ENCODE data around the gene AIFM1. TPM values are rescaled to one million over a fixed set of nuclear protein-coding genes. Genes with fewer than 3 reads are reported as not detected.
"Not testable (repeated sequence)": the region's sequence is repeated elsewhere in the genome, so short reads cannot be mapped to it uniquely, and the experiment has no call there.

AIFM1 gene
- total RNA-seq, 2 donors from 2014 or later, result 85.2 to 89.0 TPM

DNA sequence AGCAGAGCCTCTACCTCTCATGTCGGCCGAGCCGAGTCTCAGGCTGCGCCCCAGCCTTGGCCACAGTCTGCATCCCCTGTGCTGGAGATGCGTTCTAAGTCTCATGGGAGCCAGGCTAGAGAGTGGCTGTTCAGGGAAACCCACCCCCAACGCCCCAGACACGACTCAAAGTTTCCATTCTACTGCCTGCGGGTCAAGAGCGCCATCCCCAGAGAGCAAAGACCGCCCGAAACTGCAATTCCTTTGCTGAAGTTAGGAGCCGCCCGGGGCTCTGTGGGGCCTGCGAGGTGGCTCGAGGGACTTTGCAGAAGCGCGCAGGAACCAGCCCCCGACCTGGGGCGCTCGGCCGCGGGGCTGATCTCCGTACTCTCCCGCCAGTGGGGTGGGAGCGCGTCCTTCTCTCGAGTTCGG lies 45.3 kb downstream of the AIFM1 start:
- Histone ChIP-seq H3K9me3 (no peaks in the 10 kb centered on the region), H3K27me3 (no peaks in the 10 kb centered on the region), H3K4me1 (no peaks in the 10 kb centered on the region), H3K27ac (no peak overlapping the region), H3K9ac (ENCODE audit: low read depth in 2 of 2, low read length in 2 of 2) (no peak overlapping the region), H3K36me3 (no peaks in the 10 kb centered on the region), H3K4me3 (peak overlapping the region; percentile 11)
- TF ChIP-seq, protein P1, sequence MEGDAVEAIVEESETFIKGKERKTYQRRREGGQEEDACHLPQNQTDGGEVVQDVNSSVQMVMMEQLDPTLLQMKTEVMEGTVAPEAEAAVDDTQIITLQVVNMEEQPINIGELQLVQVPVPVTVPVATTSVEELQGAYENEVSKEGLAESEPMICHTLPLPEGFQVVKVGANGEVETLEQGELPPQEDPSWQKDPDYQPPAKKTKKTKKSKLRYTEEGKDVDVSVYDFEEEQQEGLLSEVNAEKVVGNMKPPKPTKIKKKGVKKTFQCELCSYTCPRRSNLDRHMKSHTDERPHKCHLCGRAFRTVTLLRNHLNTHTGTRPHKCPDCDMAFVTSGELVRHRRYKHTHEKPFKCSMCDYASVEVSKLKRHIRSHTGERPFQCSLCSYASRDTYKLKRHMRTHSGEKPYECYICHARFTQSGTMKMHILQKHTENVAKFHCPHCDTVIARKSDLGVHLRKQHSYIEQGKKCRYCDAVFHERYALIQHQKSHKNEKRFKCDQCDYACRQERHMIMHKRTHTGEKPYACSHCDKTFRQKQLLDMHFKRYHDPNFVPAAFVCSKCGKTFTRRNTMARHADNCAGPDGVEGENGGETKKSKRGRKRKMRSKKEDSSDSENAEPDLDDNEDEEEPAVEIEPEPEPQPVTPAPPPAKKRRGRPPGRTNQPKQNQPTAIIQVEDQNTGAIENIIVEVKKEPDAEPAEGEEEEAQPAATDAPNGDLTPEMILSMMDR (IDR thresholded peaks at IDR 0.05), result no peak
- intact Hi-C loops (cut with DNase I), result no loop called here
- no peak for DNase-seq

DNA sequence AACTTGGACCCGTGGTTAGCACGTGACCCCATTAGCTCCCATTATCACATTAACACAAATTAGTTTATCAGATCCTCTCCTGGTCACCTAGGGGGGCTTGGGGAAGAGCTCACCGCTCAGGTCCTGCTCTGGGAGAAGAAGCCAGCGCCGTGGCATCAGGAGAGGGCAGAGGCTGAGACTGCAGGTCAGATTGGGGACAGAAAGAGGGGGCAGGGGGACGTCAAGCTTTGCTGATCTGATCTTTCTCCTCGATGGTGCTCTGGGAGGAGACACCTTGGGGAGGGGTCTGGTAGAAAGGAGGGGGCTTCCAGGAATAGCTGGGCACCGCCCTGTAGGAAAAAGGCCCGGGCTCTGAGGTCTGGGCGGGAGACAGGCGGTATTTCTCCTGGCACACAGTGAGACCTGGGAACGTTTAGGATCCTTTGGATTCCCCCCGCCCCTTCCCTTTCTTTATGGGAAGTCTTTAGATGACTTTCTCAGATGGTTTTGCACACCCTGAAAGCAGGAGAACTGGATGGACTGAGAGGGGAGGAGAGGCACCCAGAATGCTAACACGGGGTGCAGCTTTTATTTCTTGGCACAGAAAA lies 46.2 kb downstream of the AIFM1 start:
- Histone ChIP-seq H3K36me3 (no peaks in the 10 kb centered on the region), H3K9me3 (no peaks in the 10 kb centered on the region), H3K27me3 (no peaks in the 10 kb centered on the region), H3K27ac (no peak overlapping the region), H3K4me3 (no peak overlapping the region), H3K9ac (ENCODE audit: low read depth in 2 of 2, low read length in 2 of 2) (no peak overlapping the region), H3K4me1 (no peaks in the 10 kb centered on the region)
- no peak for DNase-seq
- TF ChIP-seq, protein P1 (IDR thresholded peaks at IDR 0.05), result no peak
- intact Hi-C loops (cut with DNase I), result loop anchor here (5.0 kb wide), 1 partner anchor 37 kb away; no protein-coding TSS in a partner anchor

DNA sequence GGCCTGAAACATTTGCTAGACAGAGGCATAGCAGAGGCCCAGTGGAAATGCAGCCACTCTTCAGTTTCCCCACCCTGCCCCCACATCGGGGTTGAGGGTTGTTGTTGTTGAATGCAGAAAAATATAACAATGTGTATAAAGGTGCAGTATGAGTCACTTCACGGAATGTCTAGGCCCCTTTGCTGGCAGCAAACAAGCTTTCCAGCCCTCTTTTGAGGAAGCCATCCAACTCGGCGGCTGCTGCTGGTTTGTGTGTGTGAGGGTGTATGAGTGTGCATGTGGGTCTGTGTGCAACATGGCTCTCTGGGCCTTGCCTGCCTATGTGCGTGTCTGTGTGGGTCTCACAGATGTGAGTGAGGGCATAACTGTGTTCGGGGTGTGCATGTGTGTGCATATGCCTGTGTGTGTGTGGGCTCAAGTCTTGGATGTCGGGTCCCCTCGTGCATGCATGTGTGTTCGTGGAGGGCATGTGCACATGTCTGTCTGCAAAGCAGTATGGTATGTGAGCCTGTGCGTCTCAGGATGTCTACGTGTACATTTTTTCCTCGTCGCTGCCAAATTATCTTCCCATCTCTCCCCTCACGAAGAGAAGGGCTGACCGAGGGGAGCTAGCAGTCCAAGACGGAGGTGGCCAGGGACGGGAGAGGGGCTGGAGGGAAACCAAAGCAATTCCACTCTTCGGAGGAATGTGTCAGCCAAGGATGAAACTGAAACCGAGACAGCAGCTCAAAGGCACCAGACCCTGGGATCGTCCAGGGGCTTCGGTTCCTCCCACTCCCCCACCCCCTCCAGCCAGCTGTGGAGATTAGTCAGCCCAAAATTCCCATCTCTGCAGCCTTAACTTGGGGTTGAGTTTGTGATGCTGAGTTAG lies 47.0 kb downstream of the AIFM1 start:
- Histone ChIP-seq H3K27me3 (no peaks in the 10 kb centered on the region), H3K36me3 (no peaks in the 10 kb centered on the region), H3K4me1 (no peaks in the 10 kb centered on the region), H3K27ac (no peak overlapping the region), H3K4me3 (no peak overlapping the region), H3K9me3 (no peaks in the 10 kb centered on the region), H3K9ac (ENCODE audit: low read depth in 2 of 2, low read length in 2 of 2) (no peak overlapping the region)
- intact Hi-C loops (cut with DNase I), result loop anchor here (5.0 kb wide), 1 partner anchor 36 kb away; no protein-coding TSS in a partner anchor
- TF ChIP-seq, protein P1 (IDR thresholded peaks at IDR 0.05), result no peak
- no peak for DNase-seq

DNA sequence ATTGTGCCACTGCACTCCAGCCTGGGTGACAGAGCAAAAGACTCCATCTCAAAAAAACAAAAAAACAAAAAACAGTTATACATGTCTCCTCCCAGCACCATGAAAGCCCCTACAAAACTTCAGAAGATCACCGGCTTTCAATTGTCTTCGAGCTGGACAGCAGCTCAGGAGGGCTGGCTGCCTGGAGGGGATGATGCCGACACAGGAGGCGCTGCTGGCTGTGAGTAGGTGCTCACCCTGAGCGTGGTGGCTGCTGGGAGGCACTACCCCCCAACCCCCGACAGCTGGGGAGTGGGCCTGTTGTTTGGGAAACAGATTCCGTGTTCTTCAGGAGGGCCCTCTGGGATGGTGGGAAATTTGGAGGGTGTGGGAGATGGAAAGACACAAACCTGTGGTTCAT lies 48.5 kb downstream of the AIFM1 start:
- Histone ChIP-seq H3K4me1 (no peaks in the 10 kb centered on the region), H3K36me3 (no peaks in the 10 kb centered on the region), H3K9me3 (no peaks in the 10 kb centered on the region), H3K27me3 (no peaks in the 10 kb centered on the region), H3K4me3 (no peak overlapping the region), H3K9ac (ENCODE audit: low read depth in 2 of 2, low read length in 2 of 2) (no peak overlapping the region), H3K27ac (no peak overlapping the region)
- TF ChIP-seq, protein P1 (IDR thresholded peaks at IDR 0.05), result no peak
- no peak for DNase-seq
- intact Hi-C loops (cut with DNase I), result loop anchor here (5.0 kb wide), 1 partner anchor 35 kb away; no protein-coding TSS in a partner anchor

DNA sequence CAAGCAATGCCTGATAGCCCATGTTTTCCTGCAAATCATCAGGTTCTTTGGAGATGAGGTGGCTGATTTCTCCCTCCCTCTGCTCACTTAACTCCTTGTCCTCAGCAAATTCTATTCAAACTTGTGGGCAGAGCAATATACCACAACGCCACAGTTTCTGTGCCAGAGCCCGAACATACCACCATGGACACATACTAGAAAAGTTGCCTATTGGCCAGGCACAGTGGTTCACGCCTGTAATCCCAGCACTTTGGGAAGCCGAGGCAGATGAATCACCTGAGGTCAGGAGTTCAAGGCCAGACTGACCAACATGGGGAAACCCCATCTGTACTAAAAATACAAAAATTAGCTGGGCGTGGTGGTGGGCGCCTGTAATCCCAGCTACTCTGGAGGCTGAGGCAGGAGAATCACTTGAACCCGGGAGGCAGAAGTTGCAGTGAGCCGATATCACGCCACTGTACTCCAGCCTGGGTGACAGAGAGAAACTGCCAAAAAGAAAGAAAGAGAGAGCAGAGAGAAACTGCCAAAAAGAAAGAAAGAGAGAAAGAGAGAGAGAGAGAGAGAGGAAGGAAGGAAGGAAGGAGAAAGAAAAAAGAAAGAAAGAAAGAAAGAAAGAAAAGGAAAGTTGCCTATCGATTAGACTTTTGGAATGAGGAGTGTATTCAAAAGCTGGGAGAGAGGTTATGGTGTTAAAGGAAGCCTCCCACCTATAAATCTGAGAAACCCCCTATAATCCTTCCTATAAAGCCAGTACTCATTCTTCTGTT lies 50.3 kb downstream of the AIFM1 start:
- not testable (repeated sequence) for H3K4me1 ChIP-seq; H3K27ac ChIP-seq; H3K9me3 ChIP-seq; H3K36me3 ChIP-seq; H3K4me3 ChIP-seq; H3K27me3 ChIP-seq; H3K9ac ChIP-seq (ENCODE audit: low read depth in 2 of 2, low read length in 2 of 2); DNase-seq
- intact Hi-C loops (cut with DNase I), result loop anchor here (5.0 kb wide), 1 partner anchor 33 kb away; no protein-coding TSS in a partner anchor

All from colonic mucosa (tissue), 4 donors.